Loucy (cell line): ENCODE results near the gene ORAI3.
"Not testable (repeated sequence)": the region's sequence is repeated elsewhere in the genome, so short reads cannot be mapped to it uniquely, and the experiment has no call there.

Experiments
- H2AFZ ChIP-seq: fragments of 200-600 bp; sonication (generic); 2 replicates; pipeline ENCODE4 v1.6.0; 2016; ENCODE audit warnings: antibody characterized with exemption, mild to moderate bottlenecking, low read length, moderate library complexity
- H3F3A ChIP-seq: fragments of 200-600 bp; 2 replicates; pipeline ENCODE4 v1.6.0; 2016; ENCODE audit warnings: antibody characterized with exemption, low read depth, mild to moderate bottlenecking
- H3K27me3 ChIP-seq: fragments of 200-600 bp; sonication (generic); 2 replicates; pipeline ENCODE4 v1.6.1; 2014; ENCODE audit warnings: low read length, mild to moderate bottlenecking; ENCODE audit not compliant: insufficient read depth, poor library complexity, severe bottlenecking
- H3K36me3 ChIP-seq: fragments of 200-600 bp; sonication (generic); 2 replicates; pipeline ENCODE4 v1.6.1; 2016; ENCODE audit warnings: low read length; ENCODE audit not compliant: insufficient read depth
- H3K4me1 ChIP-seq: fragments of 200-600 bp; sonication (generic); 2 replicates; pipeline ENCODE4 v1.5.1; 2014; ENCODE audit warnings: low read length, mild to moderate bottlenecking; ENCODE audit not compliant: insufficient read depth, poor library complexity, severe bottlenecking
- H3K4me2 ChIP-seq: fragments of 200-600 bp; sonication (generic); 2 replicates; pipeline ENCODE4 v1.6.0; 2014; ENCODE audit warnings: antibody characterized with exemption, low read length, low read depth, mild to moderate bottlenecking; ENCODE audit not compliant: poor library complexity, severe bottlenecking
- H3K4me3 ChIP-seq: fragments of 200-600 bp; sonication (generic); 2 replicates; pipeline ENCODE4 v1.5.1; 2014; ENCODE audit warnings: low read length, mild to moderate bottlenecking, mixed read lengths; ENCODE audit not compliant: poor library complexity, severe bottlenecking
- H3K79me2 ChIP-seq: fragments of 200-600 bp; sonication (generic); 2 replicates; pipeline ENCODE4 v1.6.1; 2014; ENCODE audit warnings: low read length; ENCODE audit not compliant: insufficient read depth
- H3K9ac ChIP-seq: fragments of 200-600 bp; sonication (generic); 2 replicates; pipeline ENCODE4 v1.6.0; 2014; ENCODE audit warnings: mild to moderate bottlenecking, low read depth, low read length, moderate library complexity; ENCODE audit not compliant: poor library complexity, severe bottlenecking
- H3K9me2 ChIP-seq: fragments of 200-600 bp; sonication (generic); replicated peaks from 2 replicates; pipeline ENCODE4 v1.6.1; 2016; ENCODE audit warnings: low read depth, low read length, mixed read lengths
- H3K9me3 ChIP-seq: fragments of 200-600 bp; sonication (generic); 2 replicates; pipeline ENCODE4 v1.6.1; 2014; ENCODE audit warnings: mild to moderate bottlenecking, antibody characterized with exemption, low read length, low read depth; ENCODE audit not compliant: insufficient read depth
- H4K20me1 ChIP-seq: fragments of 200-600 bp; sonication (generic); 2 replicates; pipeline ENCODE4 v1.6.0; 2014; ENCODE audit warnings: antibody characterized with exemption, low read length, mild to moderate bottlenecking; ENCODE audit not compliant: insufficient read depth, poor library complexity, severe bottlenecking
- EZH2phosphoT487 ChIP-seq: fragments of 200-600 bp; IDR thresholded peaks from 2 replicates; pipeline ENCODE4 v1.6.1; 2018; ENCODE audit warnings: antibody characterized with exemption, mild to moderate bottlenecking, moderate library complexity, borderline replicate concordance
- TF ChIP-seq, protein P1 (sequence below): fragments of 200-600 bp; sonication (generic); conservative IDR thresholded peaks from 2 replicates; pipeline ENCODE4 v1.5.1; 2014; ENCODE audit warnings: mild to moderate bottlenecking, antibody characterized with exemption, low read length

ORAI3 gene

DNA sequence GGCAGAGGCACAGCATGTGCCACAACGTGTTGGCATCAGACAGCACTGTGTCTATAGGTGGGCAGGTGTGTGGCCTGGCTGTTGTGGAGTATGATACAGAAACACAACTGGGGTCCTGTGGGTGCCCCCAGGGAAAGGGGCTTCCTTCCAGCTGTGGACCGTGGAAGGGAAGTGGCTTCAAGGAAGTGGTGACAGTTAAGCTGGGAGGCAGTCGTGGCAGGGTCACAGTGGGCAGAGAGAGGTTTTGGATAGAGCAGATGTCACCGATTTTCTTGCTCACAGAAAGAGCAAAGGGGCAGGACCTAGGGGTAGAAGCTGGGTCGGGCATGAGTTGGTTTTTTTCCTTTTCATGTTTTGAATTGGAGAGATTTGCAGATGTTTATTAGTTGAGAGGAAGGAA, 11.2 kb upstream of the ORAI3 start:
- Histone ChIP-seq H3K36me3 (peaks cover 5% of the 10 kb centered on the region; the same call in 1 of the 2 replicates), H3K4me1 (peaks cover 36% of the 10 kb centered on the region)

DNA sequence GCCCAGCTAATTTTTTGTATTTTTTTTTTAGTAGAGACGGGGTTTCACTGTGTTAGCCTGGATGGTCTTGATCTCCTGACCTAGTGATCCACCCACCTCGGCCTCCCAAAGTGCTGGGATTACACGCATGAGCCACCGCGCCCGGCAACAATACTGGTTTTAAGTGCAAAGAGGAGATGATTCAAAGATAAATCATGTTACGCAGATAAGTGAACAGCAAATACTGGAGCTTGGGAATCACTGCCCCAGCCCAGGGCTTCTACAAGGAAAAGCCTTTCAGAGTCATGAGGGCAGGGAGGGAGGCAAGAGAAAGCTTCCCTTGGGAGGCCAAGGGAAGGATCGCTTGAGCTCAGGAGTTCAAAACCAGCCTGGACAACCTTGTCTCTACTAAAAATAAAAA, 9.3 kb upstream of the ORAI3 start:
- H3K79me2 ChIP-seq, H3K27me3 ChIP-seq, H3K9me3 ChIP-seq, H2AFZ ChIP-seq, H3K9me2 ChIP-seq, H4K20me1 ChIP-seq, H3K4me3 ChIP-seq, H3F3A ChIP-seq, H3K4me2 ChIP-seq, H3K9ac ChIP-seq: not testable (repeated sequence)
- Histone ChIP-seq H3K36me3 (peaks cover 16% of the 10 kb centered on the region), H3K4me1 (peaks cover 35% of the 10 kb centered on the region)

More for the DNA sequence above, 11.2 kb upstream of the ORAI3 start:
- H3K27me3 ChIP-seq, result no peaks in the 10 kb centered on the region
- H3K79me2 ChIP-seq, result no peaks in the 10 kb centered on the region
- TF ChIP-seq, protein P1, sequence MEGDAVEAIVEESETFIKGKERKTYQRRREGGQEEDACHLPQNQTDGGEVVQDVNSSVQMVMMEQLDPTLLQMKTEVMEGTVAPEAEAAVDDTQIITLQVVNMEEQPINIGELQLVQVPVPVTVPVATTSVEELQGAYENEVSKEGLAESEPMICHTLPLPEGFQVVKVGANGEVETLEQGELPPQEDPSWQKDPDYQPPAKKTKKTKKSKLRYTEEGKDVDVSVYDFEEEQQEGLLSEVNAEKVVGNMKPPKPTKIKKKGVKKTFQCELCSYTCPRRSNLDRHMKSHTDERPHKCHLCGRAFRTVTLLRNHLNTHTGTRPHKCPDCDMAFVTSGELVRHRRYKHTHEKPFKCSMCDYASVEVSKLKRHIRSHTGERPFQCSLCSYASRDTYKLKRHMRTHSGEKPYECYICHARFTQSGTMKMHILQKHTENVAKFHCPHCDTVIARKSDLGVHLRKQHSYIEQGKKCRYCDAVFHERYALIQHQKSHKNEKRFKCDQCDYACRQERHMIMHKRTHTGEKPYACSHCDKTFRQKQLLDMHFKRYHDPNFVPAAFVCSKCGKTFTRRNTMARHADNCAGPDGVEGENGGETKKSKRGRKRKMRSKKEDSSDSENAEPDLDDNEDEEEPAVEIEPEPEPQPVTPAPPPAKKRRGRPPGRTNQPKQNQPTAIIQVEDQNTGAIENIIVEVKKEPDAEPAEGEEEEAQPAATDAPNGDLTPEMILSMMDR, result no peak
- no peak for TF ChIP-seq EZH2phosphoT487
- no peaks in the 10 kb centered on the region for H3K9me2 ChIP-seq
- no peaks in the 10 kb centered on the region for H4K20me1 ChIP-seq
- H3K4me2 ChIP-seq, result peak overlapping the region; percentile 60
- no peaks in the 10 kb centered on the region for H3K9me3 ChIP-seq
- no peak overlapping the region for H2AFZ ChIP-seq
- H3K9ac ChIP-seq, result peak overlapping the region; percentile 39
- H3K4me3 ChIP-seq, result no peak overlapping the region
- no peaks in the 10 kb centered on the region for H3F3A ChIP-seq

DNA sequence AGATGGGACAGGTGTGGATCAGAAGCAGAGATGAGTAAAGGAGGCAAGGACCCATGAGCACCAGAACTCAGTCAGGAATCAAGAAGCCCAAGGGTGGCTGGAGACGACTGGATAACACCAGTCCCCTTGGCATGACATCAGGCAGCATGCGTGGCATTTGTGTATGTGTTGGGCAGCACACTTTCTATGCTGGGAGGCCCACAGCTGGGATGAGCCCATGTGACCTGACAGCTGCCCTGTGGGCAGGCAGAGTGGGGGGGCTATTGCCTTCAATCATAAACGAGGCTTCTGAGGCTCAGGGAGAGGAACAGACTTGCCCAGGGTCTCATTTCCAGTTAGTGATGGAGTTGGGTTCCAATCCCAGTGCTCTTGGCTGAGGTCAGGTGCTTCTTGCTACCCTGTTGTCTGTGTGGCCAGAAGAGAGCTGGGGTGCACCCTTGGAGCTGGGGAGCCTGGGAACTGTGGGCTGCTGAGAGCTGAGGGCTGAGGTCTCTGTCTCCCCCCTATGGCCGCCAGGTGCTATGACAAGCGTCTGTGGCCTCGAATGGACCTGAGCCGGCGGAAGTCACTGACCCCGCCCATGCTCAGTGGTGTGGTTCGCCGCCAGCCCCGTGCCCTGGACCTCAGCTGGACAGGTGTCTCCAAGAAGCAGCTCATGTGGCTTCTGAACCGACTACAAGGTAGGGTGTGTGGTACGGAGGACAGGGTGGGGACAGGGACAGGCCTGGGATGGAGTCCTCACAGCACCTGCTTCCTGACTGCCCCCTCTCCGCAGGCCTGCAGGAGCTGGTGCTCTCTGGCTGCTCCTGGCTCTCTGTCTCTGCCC, 7.1 kb upstream of the ORAI3 start:
- no peak overlapping the region for H3K9ac ChIP-seq
- no peak for TF ChIP-seq EZH2phosphoT487
- TF ChIP-seq, protein P1, result peak; percentile 89
- H3K9me2 ChIP-seq, result no peaks in the 10 kb centered on the region
- no peak overlapping the region for H2AFZ ChIP-seq
- peaks cover 21% of the 10 kb centered on the region for H3K36me3 ChIP-seq
- H3K4me2 ChIP-seq, result peak overlapping the region; percentile 26
- H3K79me2 ChIP-seq, result no peaks in the 10 kb centered on the region
- no peaks in the 10 kb centered on the region for H4K20me1 ChIP-seq
- H3F3A ChIP-seq, result no peaks in the 10 kb centered on the region
- H3K9me3 ChIP-seq, result no peaks in the 10 kb centered on the region
- no peaks in the 10 kb centered on the region for H3K27me3 ChIP-seq
- H3K4me1 ChIP-seq, result peaks cover 24% of the 10 kb centered on the region
- peak overlapping the region; percentile 8 for H3K4me3 ChIP-seq

DNA sequence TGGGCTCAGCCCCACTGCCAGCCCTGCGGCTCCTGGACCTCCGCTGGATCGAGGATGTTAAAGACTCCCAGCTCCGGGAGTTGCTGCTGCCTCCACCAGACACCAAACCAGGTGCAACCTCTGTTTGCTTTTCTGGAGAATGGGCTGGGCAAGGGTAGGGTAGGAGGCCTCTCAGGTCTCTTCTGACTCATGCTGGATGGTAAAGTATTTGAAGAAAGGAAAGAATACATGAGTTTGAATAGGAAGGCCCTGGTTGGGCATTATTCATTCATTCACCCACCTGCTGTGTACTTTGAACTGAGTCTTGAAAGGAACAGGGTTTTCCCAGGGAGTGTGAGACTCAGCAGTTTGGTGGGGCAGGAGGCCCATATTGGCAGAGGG, 6.5 kb upstream of the ORAI3 start:
- H2AFZ ChIP-seq, result no peak overlapping the region
- no peak overlapping the region for H3K9ac ChIP-seq
- H3K4me2 ChIP-seq, result peak overlapping the region; percentile 26
- H4K20me1 ChIP-seq, result no peaks in the 10 kb centered on the region
- H3K36me3 ChIP-seq, result peaks cover 25% of the 10 kb centered on the region
- H3K9me3 ChIP-seq, result no peaks in the 10 kb centered on the region
- H3F3A ChIP-seq, result no peaks in the 10 kb centered on the region
- H3K79me2 ChIP-seq, result no peaks in the 10 kb centered on the region
- H3K9me2 ChIP-seq, result no peaks in the 10 kb centered on the region
- no peak for TF ChIP-seq EZH2phosphoT487
- TF ChIP-seq, protein P1, result no peak
- peak overlapping the region; percentile 8 for H3K4me3 ChIP-seq
- H3K4me1 ChIP-seq, result peaks cover 18% of the 10 kb centered on the region
- H3K27me3 ChIP-seq, result no peaks in the 10 kb centered on the region
